IMR-90 (cell line): ENCODE results near the gene HBZ.

ENCODE experiments used
- CEBPB ChIP-seq: IDR thresholded peaks from 2 replicates; pipeline ENCODE4 v1.6.1; 2012; ENCODE audit warnings: low read depth, low read length, improper control_type of control experiment
- CTCF ChIP-seq: conservative IDR thresholded peaks from 2 replicates; pipeline ENCODE4 v1.5.1; 2012; ENCODE audit warnings: mild to moderate bottlenecking, low read depth, low read length, improper control_type of control experiment
- POLR2A ChIP-seq: IDR thresholded peaks from 2 replicates; pipeline ENCODE4 v1.6.1; 2012; ENCODE audit warnings: mild to moderate bottlenecking, low read depth, low read length
- RFX5 ChIP-seq: IDR thresholded peaks from 2 replicates; pipeline ENCODE4 v1.8.0; 2012; ENCODE audit warnings: low read depth, mild to moderate bottlenecking, low read length, moderate library complexity

- TF ChIP-seq CTCF (no peak), RFX5 (no peak), CEBPB (no peak), POLR2A (no peak)
These were observed 33.1 kb upstream of the HBZ start for GRCh38 chr16:119295-119694.
